HEK293 (cell line): ENCODE measurements around the gene ARHGEF2.

Source experiments
- ELK4 ChIP-seq: IDR thresholded peaks from 2 replicates; pipeline ENCODE4 v1.6.1; 2011; ENCODE audit warnings: mild to moderate bottlenecking, low read depth, low read length, borderline replicate concordance
- GFI1B ChIP-seq: fragments of 450-650 bp; formaldehyde crosslinking; IDR thresholded peaks from 2 replicates; pipeline ENCODE4 v1.5.1; 2016; ENCODE audit warnings: missing biosample characterization, missing genetic modification characterization
- GLI2 ChIP-seq: fragments of 450-650 bp; formaldehyde crosslinking; IDR thresholded peaks from 2 replicates; pipeline ENCODE4; 2017; ENCODE audit warnings: missing biosample characterization, missing genetic modification characterization, low read depth, borderline replicate concordance
- HIC1 ChIP-seq: fragments of 450-650 bp; formaldehyde crosslinking; IDR thresholded peaks from 2 replicates; pipeline ENCODE4 v1.5.1; 2016; ENCODE audit warnings: missing biosample characterization, missing genetic modification characterization
- HOXA7 ChIP-seq: sonication (generic); formaldehyde crosslinking; IDR thresholded peaks from 2 replicates; pipeline ENCODE4 v1.8.1; 2022; ENCODE audit warnings: missing genetic modification reagents, borderline replicate concordance
- MZF1 ChIP-seq: fragments of 450-650 bp; formaldehyde crosslinking; IDR thresholded peaks from 2 replicates; pipeline ENCODE4 v1.5.1; 2017; ENCODE audit warnings: missing biosample characterization, missing genetic modification characterization, borderline replicate concordance
- OSR2 ChIP-seq: fragments of 450-650 bp; formaldehyde crosslinking; IDR thresholded peaks from 2 replicates; pipeline ENCODE4 v1.5.1; 2016; ENCODE audit warnings: missing biosample characterization, missing genetic modification characterization
- TSHZ1 ChIP-seq: fragments of 450-650 bp; formaldehyde crosslinking; IDR thresholded peaks from 2 replicates; pipeline ENCODE4 v1.5.1; 2016; ENCODE audit warnings: missing biosample characterization, missing genetic modification characterization, borderline replicate concordance
- ZIC2 ChIP-seq: fragments of 450-650 bp; formaldehyde crosslinking; IDR thresholded peaks from 2 replicates; pipeline ENCODE4 v1.5.1; 2016; ENCODE audit warnings: missing biosample characterization, missing genetic modification characterization
- ZNF138 ChIP-seq: fragments of 450-650 bp; formaldehyde crosslinking; IDR thresholded peaks from 2 replicates; pipeline ENCODE4 v1.5.1; 2016; ENCODE audit warnings: missing biosample characterization, missing genetic modification characterization, borderline replicate concordance
- ZNF223 ChIP-seq: fragments of 450-650 bp; formaldehyde crosslinking; IDR thresholded peaks from 2 replicates; pipeline ENCODE4 v1.5.1; 2016; ENCODE audit warnings: missing biosample characterization, missing genetic modification characterization
- ZNF248 ChIP-seq: fragments of 450-650 bp; formaldehyde crosslinking; IDR thresholded peaks from 2 replicates; pipeline ENCODE4 v1.5.1; 2017; ENCODE audit warnings: missing biosample characterization, missing genetic modification characterization
- ZNF280C ChIP-seq: fragments of 450-650 bp; formaldehyde crosslinking; IDR thresholded peaks from 2 replicates; pipeline ENCODE4 v1.5.1; 2016; ENCODE audit warnings: missing biosample characterization, missing genetic modification characterization
- ZNF354C ChIP-seq: fragments of 450-650 bp; formaldehyde crosslinking; IDR thresholded peaks from 2 replicates; pipeline ENCODE4 v1.5.1; 2016; ENCODE audit warnings: missing biosample characterization, missing genetic modification characterization, low read depth, borderline replicate concordance
- ZNF366 ChIP-seq: fragments of 450-650 bp; formaldehyde crosslinking; conservative IDR thresholded peaks from 2 replicates; pipeline ENCODE4 v1.5.1; 2016; ENCODE audit warnings: missing biosample characterization, missing genetic modification characterization
- ZNF37A ChIP-seq: fragments of 450-650 bp; IDR thresholded peaks from 2 replicates; pipeline ENCODE4 v1.5.1; 2018; ENCODE audit warnings: missing biosample characterization, missing genetic modification characterization
- ZNF48 ChIP-seq: fragments of 450-650 bp; formaldehyde crosslinking; IDR thresholded peaks from 2 replicates; pipeline ENCODE4 v1.5.1; 2016; ENCODE audit warnings: missing biosample characterization, missing genetic modification characterization
- ZNF518A ChIP-seq: fragments of 450-650 bp; formaldehyde crosslinking; conservative IDR thresholded peaks from 2 replicates; pipeline ENCODE4 v1.5.1; 2016; ENCODE audit warnings: low read depth, missing biosample characterization, missing genetic modification characterization
- ZNF610 ChIP-seq: fragments of 450-650 bp; formaldehyde crosslinking; IDR thresholded peaks from 2 replicates; pipeline ENCODE4 v1.5.1; 2016; ENCODE audit warnings: missing biosample characterization, missing genetic modification characterization, borderline replicate concordance
- ZNF654 ChIP-seq: fragments of 450-650 bp; formaldehyde crosslinking; IDR thresholded peaks from 2 replicates; pipeline ENCODE4 v1.5.1; 2016; ENCODE audit warnings: low read depth, missing biosample characterization, missing genetic modification characterization
- ZNF658 ChIP-seq: fragments of 450-650 bp; formaldehyde crosslinking; IDR thresholded peaks from 2 replicates; pipeline ENCODE4; 2016; ENCODE audit warnings: missing biosample characterization, missing genetic modification characterization
- ZNF776 ChIP-seq: fragments of 450-650 bp; formaldehyde crosslinking; IDR thresholded peaks from 2 replicates; pipeline ENCODE4 v1.5.0; 2017; ENCODE audit warnings: missing biosample characterization, missing genetic modification characterization, borderline replicate concordance
- ZNF791 ChIP-seq: fragments of 450-650 bp; formaldehyde crosslinking; IDR thresholded peaks from 2 replicates; pipeline ENCODE4 v1.5.1; 2016; ENCODE audit warnings: missing biosample characterization, missing genetic modification characterization
- ZNF792 ChIP-seq: fragments of 450-650 bp; formaldehyde crosslinking; IDR thresholded peaks from 2 replicates; pipeline ENCODE4 v1.5.1; 2016; ENCODE audit warnings: missing biosample characterization, missing genetic modification characterization

ARHGEF2 gene

GRCh38 chr1:155983191-155984024 is 5.1 kb upstream of the ARHGEF2 start (continued):
- no peak for TF ChIP-seq ZNF37A
- no peak for TF ChIP-seq ZNF280C (tag by site-specific recombination)
- TF ChIP-seq ZNF518A (tag by site-specific recombination) = peak; percentile 45; the same call in 1 of the 2 replicates
- no peak for TF ChIP-seq HOXA7 (CRISPR knock-in tag)
- TF ChIP-seq ZNF223 (tag by site-specific recombination) = no peak
- no peak for TF ChIP-seq ZNF791
- TF ChIP-seq ZNF610 = peak; percentile 79; the same call in 1 of the 2 replicates
- no peak for TF ChIP-seq ZNF658 (tag by site-specific recombination)
- no peak for TF ChIP-seq ZNF248 (tag by site-specific recombination)
- peak; percentile 97 for TF ChIP-seq MZF1 (tag by site-specific recombination)
- peak; percentile 38; the same call in 1 of the 2 replicates for TF ChIP-seq ZIC2 (tag by site-specific recombination)
- no peak for TF ChIP-seq ELK4
- TF ChIP-seq GLI2 = no peak
- no peak for TF ChIP-seq ZNF138 (tag by site-specific recombination)
- TF ChIP-seq OSR2 (tag by site-specific recombination) = peak; percentile 38; the same call in 1 of the 2 replicates
- TF ChIP-seq ZNF792 (tag by site-specific recombination) = no peak
- no peak for TF ChIP-seq TSHZ1 (tag by site-specific recombination)
- peak; percentile 93 for TF ChIP-seq ZNF366 (tag by site-specific recombination)
- no peak for TF ChIP-seq ZNF654
- TF ChIP-seq ZNF354C (tag by site-specific recombination) = no peak
- no peak for TF ChIP-seq ZNF48 (tag by site-specific recombination)
- 0 out of 2 replicates have a peak, but pooled peaks have one; percentile 11 for TF ChIP-seq GFI1B (tag by site-specific recombination)
- no peak for TF ChIP-seq ZNF776 (tag by site-specific recombination)
- no peak for TF ChIP-seq HIC1 (tag by site-specific recombination)
